HepG2 (cell line): Measurements from ENCODE around the gene TRIM72. TPM values are rescaled to one million over a fixed set of nuclear protein-coding genes. Genes with fewer than 3 reads are reported as not detected.
A peak's percentile ranks its signal among the peaks of the same experiment; 100 is the strongest.

Experiments used
- CENPX ChIP-seq: sonication (generic); formaldehyde crosslinking; IDR thresholded peaks from 2 replicates; pipeline ENCODE4 v1.9.0; 2021; ENCODE audit warnings: mild to moderate bottlenecking, missing genetic modification reagents, moderate library complexity
- FOXJ3 ChIP-seq: sonication (generic); formaldehyde crosslinking; IDR thresholded peaks from 2 replicates; pipeline ENCODE4 v1.4.0; 2020; ENCODE audit warnings: missing genetic modification reagents, mild to moderate bottlenecking, borderline replicate concordance
- FOXP1 ChIP-seq, 2 experiments: fragments of 450-650 bp in 1 of 2; IDR thresholded peaks; 2 replicates each; pipeline ENCODE4 v1.6.1; 2017 to 2018; ENCODE audit warnings: antibody characterized with exemption in 1 of 2
- HINFP ChIP-seq: sonication (generic); formaldehyde crosslinking; IDR thresholded peaks from 2 replicates; pipeline ENCODE4 v1.4.0; 2020; ENCODE audit warnings: low read depth, mild to moderate bottlenecking, missing genetic modification reagents
- ISL2 ChIP-seq: sonication (generic); formaldehyde crosslinking; IDR thresholded peaks from 2 replicates; pipeline ENCODE4 v1.5.0; 2020; ENCODE audit warnings: missing genetic modification reagents
- ISX ChIP-seq: sonication (generic); formaldehyde crosslinking; conservative IDR thresholded peaks from 2 replicates; pipeline ENCODE4 v1.5.0; 2020; ENCODE audit warnings: missing genetic modification reagents
- JARID2 ChIP-seq: sonication (generic); formaldehyde crosslinking; IDR thresholded peaks from 2 replicates; pipeline ENCODE4 v1.8.1; 2023; ENCODE audit warnings: missing genetic modification reagents, inconsistent platforms; ENCODE audit not compliant: insufficient replicate concordance
- KDM2A ChIP-seq: sonication (generic); formaldehyde crosslinking; IDR thresholded peaks from 2 replicates; pipeline ENCODE4 v1.4.0; 2020; ENCODE audit warnings: low read depth, missing genetic modification reagents, borderline replicate concordance
- KDM5B ChIP-seq: sonication (generic); formaldehyde crosslinking; IDR thresholded peaks from 2 replicates; pipeline ENCODE4 v1.4.0; 2020; ENCODE audit warnings: missing genetic modification reagents, mild to moderate bottlenecking, borderline replicate concordance
- KLF6 ChIP-seq: IDR thresholded peaks from 2 replicates; pipeline ENCODE4 v1.8.0; 2016; ENCODE audit warnings: missing biosample characterization, missing genetic modification reagents
- MIER2 ChIP-seq: IDR thresholded peaks from 2 replicates; pipeline ENCODE4 v1.6.1; 2016; ENCODE audit warnings: missing biosample characterization, missing genetic modification reagents
- PAX8 ChIP-seq: sonication (generic); formaldehyde crosslinking; IDR thresholded peaks from 2 replicates; pipeline ENCODE4 v1.8.0; 2022; ENCODE audit warnings: mild to moderate bottlenecking, missing genetic modification reagents, borderline replicate concordance
- PTBP1 ChIP-seq: fragments of 200-400 bp; formaldehyde crosslinking; IDR thresholded peaks from 2 replicates; pipeline ENCODE4 v1.6.1; 2018; ENCODE audit warnings: low read length, low read depth; ENCODE audit not compliant: poor library complexity, severe bottlenecking
- SNAPC4 ChIP-seq: sonication (generic); formaldehyde crosslinking; IDR thresholded peaks from 2 replicates; pipeline ENCODE4 v1.4.0; 2020; ENCODE audit warnings: mild to moderate bottlenecking, missing genetic modification reagents
- SP2 ChIP-seq: sonication (generic); formaldehyde crosslinking; IDR thresholded peaks from 2 replicates; pipeline ENCODE4 v1.5.1; 2020; ENCODE audit warnings: mild to moderate bottlenecking, missing genetic modification reagents
- SSRP1 ChIP-seq: IDR thresholded peaks from 2 replicates; pipeline ENCODE4 v1.6.1; 2016; ENCODE audit warnings: control low read depth
- TEF ChIP-seq: sonication (generic); formaldehyde crosslinking; IDR thresholded peaks from 2 replicates; pipeline ENCODE4 v1.5.0; 2020; ENCODE audit warnings: missing genetic modification reagents
- ZNF17 ChIP-seq: sonication (generic); formaldehyde crosslinking; IDR thresholded peaks from 2 replicates; pipeline ENCODE4 v1.5.0; 2020; ENCODE audit warnings: mild to moderate bottlenecking, missing genetic modification reagents
- ZNF460 ChIP-seq: sonication (generic); formaldehyde crosslinking; IDR thresholded peaks from 2 replicates; pipeline ENCODE4 v1.5.1; 2020; ENCODE audit warnings: missing genetic modification reagents, mild to moderate bottlenecking, borderline replicate concordance
- ZNF513 ChIP-seq: sonication (generic); formaldehyde crosslinking; conservative IDR thresholded peaks from 2 replicates; pipeline ENCODE4 v1.5.0; 2020; ENCODE audit warnings: missing genetic modification reagents
- ZSCAN29 ChIP-seq: sonication (generic); formaldehyde crosslinking; conservative IDR thresholded peaks from 2 replicates; pipeline ENCODE4 v1.4.0; 2020; ENCODE audit warnings: mild to moderate bottlenecking, missing genetic modification reagents
- polyA plus RNA-seq, 8 experiments: library from polyadenylated mRNA; depleted of rRNA in 3 of 8; stranded (reverse) in 7 of 8; unstranded in 1 of 8; fragments of >200 nt; fragmentation: Illumina TruSeq in 4 of 8; extraction: Trizol in 4 of 8; gene quantifications; 2 replicates each; pipeline versions ENCODE4 v1.2.1 to v1.2.3, GENCODE V29; 2011 to 2016; ENCODE audit warnings: low read depth in 4 of 8, missing spikeins in 1 of 8, mixed read lengths in 1 of 8; ENCODE audit not compliant: insufficient read depth in 1 of 8
- total RNA-seq, 5 experiments: library from RNA; depleted of rRNA; stranded (reverse); fragments of >200 nt; fragmentation: Illumina TruSeq; extraction: Trizol; gene quantifications; 2 replicates each; pipeline ENCODE4 v1.2.3, GENCODE V29; 2016; ENCODE audit warnings: low read depth in 1 of 5

Gene TRIM72
- total and polyA plus RNA-seq, 2 of the 13 experiments (the other 11 are each of a cell fraction or from before 2014, with no cell fraction given): not detected

- TF ChIP-seq ISL2 (CRISPR knock-in tag) (no peak), CENPX (CRISPR knock-in tag) (no peak), SNAPC4 (CRISPR knock-in tag) (no peak), FOXJ3 (CRISPR knock-in tag) (no peak), ZNF460 (CRISPR knock-in tag) (no peak), PAX8 (CRISPR knock-in tag) (no peak), TEF (CRISPR knock-in tag) (no peak), MIER2 (CRISPR knock-in tag) (no peak), KDM5B (CRISPR knock-in tag) (peak; percentile 8; the same call in 1 of the 2 replicates), JARID2 (CRISPR knock-in tag) (no peak), HINFP (CRISPR knock-in tag) (0 out of 2 replicates have a peak, but pooled peaks have one; percentile 53), KDM2A (CRISPR knock-in tag) (peak; percentile 57), SP2 (CRISPR knock-in tag) (no peak), ZNF513 (no peak), ZNF17 (CRISPR knock-in tag) (no peak), ISX (CRISPR knock-in tag) (no peak), KLF6 (CRISPR knock-in tag) (no peak), PTBP1 (no peak), FOXP1 (IDR thresholded peaks at IDR 0.05) (no peak), FOXP1 (CRISPR knock-in tag; IDR thresholded peaks at IDR 0.05) (no peak), SSRP1 (CRISPR knock-in tag) (no peak), ZSCAN29 (no peak)
Measured at GRCh38 chr16:31202414-31203375, 11.2 kb upstream of the TRIM72 start, which contains the start of gene PYCARD (continued).
